CD4-positive, alpha-beta T cell treated with Interleukin-2 at 100 ng/mL for 4 hours (primary cell): Measurements from ENCODE around the gene MICAL3.

ENCODE experiments used
- DNase-seq: peaks from one replicate; pipeline ENCODE4 v3.0.0-alpha.2; 2020; ENCODE audit warnings: low spot score

The MICAL3 gene

DNA sequence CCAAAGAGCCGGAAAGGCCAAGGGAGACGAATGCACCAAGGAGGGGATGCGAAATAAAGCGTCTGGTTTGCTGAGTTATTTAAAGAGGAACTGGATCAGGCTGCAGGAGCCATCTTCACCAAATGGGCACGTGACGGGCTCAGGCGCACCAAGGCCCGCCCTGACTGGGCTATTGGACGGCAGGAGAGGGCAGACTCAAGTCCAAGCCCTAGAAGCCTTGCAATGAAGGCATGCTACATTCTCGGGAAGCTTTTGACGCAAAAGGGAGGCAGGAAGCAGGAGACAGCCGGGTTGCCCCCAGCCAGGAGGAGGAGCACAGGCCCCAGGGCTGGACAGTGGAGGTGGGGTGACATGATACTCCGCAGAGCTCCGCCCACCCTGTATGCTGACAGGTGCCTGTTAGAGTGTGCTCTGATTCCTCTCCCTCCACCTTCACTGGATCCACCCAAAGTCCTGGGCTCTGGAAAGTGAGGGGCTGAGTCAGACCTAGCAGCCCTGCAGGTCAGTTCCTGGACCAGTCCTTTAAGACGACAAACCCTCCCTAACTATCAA is 208.6 kb downstream of the MICAL3 start:
- DNase-seq: no peak

- no peak for DNase-seq
Measured at GRCh38 chr22:17814830-17815229, 209.5 kb downstream of the MICAL3 start.

DNA sequence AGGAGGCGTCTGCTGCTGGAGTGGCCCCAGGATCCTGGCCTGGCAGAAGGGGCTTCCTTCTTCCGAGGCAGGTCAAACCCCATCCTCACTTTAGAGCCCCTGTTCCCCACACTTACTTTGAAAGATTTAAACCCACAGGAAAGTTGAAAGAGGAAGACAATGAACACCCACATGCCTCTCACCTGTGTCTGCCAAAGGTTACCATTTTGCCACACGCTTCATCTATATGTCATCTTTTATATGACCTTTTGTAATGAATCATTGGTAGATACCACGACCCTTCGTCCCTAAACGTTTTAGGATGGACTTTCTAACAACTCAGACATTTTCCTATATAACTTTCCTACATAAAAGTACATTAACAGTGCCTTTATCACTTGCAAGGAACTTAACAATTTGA is 210.3 kb downstream of the MICAL3 start:
- DNase-seq: no peak

DNA sequence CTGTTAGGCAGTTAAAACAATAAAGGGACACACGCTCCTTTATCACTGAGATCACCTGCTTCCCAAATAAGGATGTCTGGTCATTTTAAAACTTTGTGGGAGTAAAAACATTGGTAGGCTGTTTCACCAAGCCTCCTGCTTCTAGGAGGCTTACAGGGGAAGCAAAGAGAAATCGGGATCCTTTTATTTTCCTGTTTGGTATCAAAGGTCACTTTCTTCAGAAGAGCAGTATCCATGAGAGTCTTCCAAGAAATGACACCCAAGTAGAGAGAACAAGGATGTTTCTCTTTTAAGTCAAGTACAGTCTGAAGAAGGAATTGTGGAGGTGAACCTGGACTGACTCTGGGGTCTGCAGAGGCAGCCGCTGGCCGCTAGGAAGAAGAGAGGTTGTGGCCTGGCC is 213.2 kb downstream of the MICAL3 start:
- no peak for DNase-seq

DNA sequence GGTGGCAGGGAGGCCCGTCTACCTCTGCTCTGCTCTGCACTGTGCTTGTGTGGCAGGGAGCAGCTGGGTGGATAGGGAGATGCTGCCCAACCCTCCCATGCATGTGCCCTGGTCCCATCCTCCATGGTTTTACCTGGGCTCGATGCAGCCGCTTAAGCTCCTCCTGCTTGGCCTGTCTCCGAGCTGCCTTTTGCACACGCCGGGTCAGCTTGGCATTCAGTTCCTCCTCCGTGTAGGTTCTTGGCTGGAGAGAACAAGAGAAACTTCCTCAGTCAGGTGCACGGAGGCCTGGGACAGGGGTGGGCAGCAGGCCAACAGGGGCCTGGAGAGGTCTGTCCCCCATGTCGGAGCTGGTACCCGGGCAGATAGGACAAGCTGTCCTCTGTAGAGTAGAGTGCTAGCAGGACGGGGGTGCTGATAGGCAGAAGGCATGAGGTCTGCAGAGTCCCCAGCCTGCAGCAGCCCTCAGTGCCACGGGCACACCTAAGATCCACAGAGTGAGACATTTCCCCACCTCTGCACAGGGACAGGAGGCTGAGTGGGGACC is 213.7 kb downstream of the MICAL3 start:
- DNase-seq: no peak

- no peak for DNase-seq
Measured at GRCh38 chr22:17808693-17809403, 215.5 kb downstream of the MICAL3 start.

- DNase-seq: no peak
Measured at GRCh38 chr22:17807578-17808410, 216.6 kb downstream of the MICAL3 start.

GRCh38 chr22:17807086-17807485 is 217.3 kb downstream of the MICAL3 start:
- no peak for DNase-seq

- no peak for DNase-seq
Measured at GRCh38 chr22:17806437-17806836, 217.9 kb downstream of the MICAL3 start.

DNA sequence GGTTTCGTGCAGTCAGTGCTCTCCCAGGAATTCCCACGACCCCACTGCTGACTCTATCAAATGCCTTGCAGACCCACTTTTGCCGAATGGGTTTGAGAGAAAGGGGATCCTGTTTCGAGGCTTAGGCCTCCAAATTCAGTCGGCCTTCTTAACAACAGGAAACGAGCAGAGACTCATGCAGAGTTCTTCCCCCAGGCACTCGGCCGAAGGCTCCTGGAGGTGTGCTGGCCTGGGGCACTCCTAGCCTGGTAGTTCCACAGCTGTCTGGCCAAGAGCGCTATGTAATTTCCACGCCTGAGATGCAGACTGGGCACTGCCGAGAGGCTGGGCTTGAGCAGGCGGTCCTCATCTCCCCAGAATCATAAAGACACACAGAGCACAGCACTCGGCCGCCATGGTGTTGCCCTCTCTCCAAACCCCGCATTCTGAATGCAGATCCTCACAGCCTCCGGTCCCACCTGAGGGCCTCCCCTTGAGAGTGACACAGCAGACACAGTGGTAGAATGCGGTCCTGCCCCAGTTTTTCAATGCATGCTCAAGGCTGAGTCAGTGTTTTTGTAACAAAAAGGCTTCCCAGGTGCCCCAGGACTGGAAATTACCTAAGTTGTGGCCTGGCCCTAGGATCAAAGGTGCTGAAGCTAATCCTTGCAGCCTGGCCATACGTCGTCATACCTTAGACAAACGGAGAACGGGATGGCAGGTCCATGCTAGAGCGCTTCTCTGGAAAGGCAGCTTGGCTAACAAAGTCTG is 219.9 kb downstream of the MICAL3 start:
- DNase-seq: no peak

DNA sequence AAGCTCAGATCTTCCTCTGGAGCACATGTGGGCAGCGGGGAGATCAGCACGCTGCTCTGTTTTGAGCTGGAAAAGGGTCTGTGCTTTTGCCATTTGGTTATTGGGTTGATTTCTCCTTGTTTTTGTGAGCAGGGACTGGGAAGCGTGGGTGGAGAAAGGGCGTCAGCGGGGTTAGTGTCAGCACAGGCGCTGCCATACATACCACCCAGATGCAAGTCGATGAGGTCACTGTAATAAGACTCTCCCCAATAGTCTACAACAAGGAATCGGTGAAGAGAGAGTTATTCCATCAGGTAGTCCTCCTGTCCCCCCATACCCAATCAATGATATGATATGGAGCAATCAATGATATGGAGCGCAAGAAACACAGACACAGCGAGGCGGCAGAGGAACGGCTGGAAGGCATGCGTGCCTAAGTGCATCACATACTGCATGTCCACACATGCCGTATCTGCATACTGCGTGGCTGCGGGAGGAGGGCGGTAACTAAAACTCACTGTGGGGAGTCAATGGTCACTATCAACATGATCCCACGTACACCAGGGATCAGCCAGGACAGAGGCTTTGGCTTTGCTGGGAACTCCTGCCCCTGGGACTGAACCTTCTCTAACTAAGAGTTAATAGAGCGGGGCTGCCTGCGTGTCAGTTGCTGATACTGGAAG is 220.6 kb downstream of the MICAL3 start:
- DNase-seq: no peak

DNA sequence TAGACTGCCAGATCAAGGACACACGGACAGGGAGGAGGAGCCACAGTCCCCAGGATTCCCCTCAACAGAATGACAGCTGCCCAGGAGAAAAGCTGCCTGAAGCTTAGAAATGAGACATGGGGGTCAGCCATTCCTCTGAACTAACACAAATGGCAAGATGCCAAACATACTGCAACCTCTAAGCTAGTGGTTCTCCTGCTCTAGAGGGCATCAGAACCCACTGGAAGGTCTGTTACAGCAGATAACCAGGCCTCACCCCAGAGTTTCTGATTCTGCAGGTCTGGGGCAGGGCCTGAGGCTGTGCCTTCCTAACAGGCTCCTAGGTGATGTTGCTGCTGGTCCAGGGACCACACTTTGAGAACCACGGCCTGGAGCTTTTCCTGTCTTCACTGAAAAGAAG is 221.5 kb downstream of the MICAL3 start:
- no peak for DNase-seq

DNA sequence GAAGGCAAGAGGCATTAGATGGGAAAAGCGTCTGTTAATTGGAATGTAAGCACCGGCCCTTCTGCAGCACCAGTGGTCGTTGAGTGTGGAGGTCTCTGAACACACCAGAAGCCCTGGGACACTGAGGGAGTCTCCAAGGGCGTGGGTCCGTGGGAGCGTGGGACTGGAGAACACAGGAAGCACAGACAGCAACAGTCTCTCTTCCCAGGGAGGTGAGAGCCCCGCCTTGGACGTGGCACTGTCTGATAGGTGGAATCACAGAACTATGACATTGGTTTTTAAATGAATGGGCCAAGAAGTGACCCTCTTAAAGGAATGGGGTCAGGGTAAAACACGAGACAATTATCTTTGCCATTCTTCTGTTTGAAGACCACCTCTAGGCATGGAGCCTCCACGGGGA is 221.9 kb downstream of the MICAL3 start:
- DNase-seq: no peak

GRCh38 chr22:17797721-17798559 is 226.4 kb downstream of the MICAL3 start:
- DNase-seq: no peak

DNA sequence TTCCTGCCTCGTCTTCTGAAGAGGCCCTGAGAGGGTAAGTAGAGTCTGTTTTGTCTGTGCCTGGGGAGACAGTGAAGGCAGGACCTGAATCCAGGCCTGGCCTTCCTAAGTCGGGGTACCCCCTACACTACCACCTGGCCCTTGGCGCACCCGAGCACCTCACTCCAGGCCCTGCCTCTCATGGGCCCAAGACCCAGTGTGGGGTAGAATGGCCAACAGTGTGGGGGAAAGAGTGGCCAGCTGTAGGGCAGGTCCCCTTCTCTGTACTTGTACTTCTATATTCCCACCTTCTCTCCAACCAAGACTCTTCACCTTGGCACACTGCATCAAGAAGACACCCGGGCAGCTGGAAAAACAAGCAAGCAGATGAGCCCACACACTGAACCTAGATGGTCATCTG is 227.7 kb downstream of the MICAL3 start:
- no peak for DNase-seq

GRCh38 chr22:17795661-17796548 is 228.5 kb downstream of the MICAL3 start:
- no peak for DNase-seq

- DNase-seq: no peak
Measured at GRCh38 chr22:17794726-17795542, 229.4 kb downstream of the MICAL3 start.

GRCh38 chr22:17792854-17793434 is 231.4 kb downstream of the MICAL3 start:
- DNase-seq: no peak
